T-helper 17 cell (primary cell): ENCODE measurements around the gene RNF11. TPM values are rescaled to one million over a fixed set of nuclear protein-coding genes. Genes with fewer than 3 reads are reported as not detected.

ENCODE experiments used
- ATAC-seq: fragments of 150-1000 bp; cut with Tn5 transposase; 2 replicates; pipeline ENCODE4 v1.10.0; 2021; ENCODE audit warnings: mild to moderate bottlenecking, moderate library complexity
- DNase-seq, 3 donors: peaks; one replicate each; pipeline versions ENCODE4 v3.0.0 to v3.0.0-alpha.2; 2020 to 2021
- H3K9me3 ChIP-seq: one replicate; pipeline ENCODE4 v1.7.0; 2013; ENCODE audit warnings: low read length, mild to moderate bottlenecking; ENCODE audit not compliant: control insufficient read depth, poor library complexity, severe bottlenecking
- H3K27ac Mint-ChIP-seq: one replicate; pipeline ENCODE4 v1.8.0; 2022; ENCODE audit warnings: mild to moderate bottlenecking, moderate library complexity, mixed read lengths
- H3K27me3 Mint-ChIP-seq: one replicate; pipeline ENCODE4 v1.8.0; 2022; ENCODE audit warnings: mixed read lengths
- H3K36me3 Mint-ChIP-seq: one replicate; pipeline ENCODE4 v1.8.0; 2022; ENCODE audit warnings: low read depth, mixed read lengths
- H3K4me1 Mint-ChIP-seq: one replicate; pipeline ENCODE4 v1.8.0; 2022; ENCODE audit warnings: mild to moderate bottlenecking, mixed read lengths
- H3K4me3 Mint-ChIP-seq: one replicate; pipeline ENCODE4 v1.8.0; 2022; ENCODE audit warnings: mild to moderate bottlenecking, moderate library complexity, mixed read lengths
- total RNA-seq, 4 donors: library from RNA in 2 of 4; stranded (reverse) in 2 of 4; gene quantifications; one replicate each; pipeline ENCODE4 v1.2.3 and lab custom pipeline; 2022 to 2026

The RNF11 gene
- total RNA-seq, 2 donors from 2014 or later: 69.4 to 140 TPM

DNA sequence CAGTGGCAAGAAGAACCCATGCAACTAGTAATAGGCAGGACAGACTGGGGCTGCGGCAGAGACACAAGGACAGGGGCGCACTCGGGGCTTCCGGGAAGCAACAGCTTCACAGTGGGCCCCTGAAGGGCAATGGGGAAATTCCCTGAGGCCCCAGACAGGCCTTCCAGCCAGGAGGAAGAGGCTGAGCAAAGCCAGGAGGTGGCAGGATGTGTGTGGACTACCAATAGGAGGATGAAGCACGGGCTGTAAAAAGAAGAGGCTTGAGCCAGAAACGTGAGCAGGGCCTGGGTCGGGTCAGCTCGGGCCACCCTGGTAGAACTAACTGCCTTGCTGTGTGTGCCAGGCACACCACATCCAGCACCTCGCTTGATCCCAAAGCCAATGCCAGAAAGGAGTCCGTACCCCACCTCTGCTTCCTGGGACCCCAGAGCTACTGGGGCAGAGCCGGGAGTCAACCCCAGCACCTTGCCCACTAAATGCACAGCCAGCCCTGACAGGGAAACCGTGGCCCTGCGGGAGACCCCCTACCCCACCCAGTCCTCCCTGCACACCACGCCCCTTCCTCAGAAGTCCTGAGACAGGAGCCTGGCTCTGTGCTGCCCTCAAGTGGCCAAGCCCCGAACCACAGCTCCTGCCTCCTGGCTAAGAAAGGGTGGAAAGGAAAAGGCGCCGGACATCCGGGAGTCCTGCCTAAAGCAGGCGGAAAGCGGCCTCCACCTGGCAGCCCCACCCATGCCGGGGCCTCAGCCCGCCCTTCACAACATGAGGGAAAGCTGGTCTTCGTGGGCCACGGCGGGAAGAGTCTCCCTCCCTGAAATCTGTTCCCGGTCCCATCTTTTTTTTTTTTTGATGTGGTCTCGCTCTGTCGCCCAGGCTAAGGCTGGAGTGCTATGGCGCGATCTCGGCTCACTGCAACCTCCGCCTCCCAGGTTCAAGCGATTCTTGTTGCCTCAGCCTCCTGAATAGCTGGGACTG is 60.6 kb downstream of the RNF11 start:
- DNase-seq (peak; percentile 51 to 60 (median 55)), ATAC-seq (peak; percentile 82)
- H3K9me3 ChIP-seq: no peaks in the 10 kb centered on the region
- no peaks in the 10 kb centered on the region for H3K36me3 Mint-ChIP-seq
- H3K27me3 Mint-ChIP-seq: peaks cover 7% of the 10 kb centered on the region
- H3K27ac Mint-ChIP-seq: no peak overlapping the region
- H3K4me3 Mint-ChIP-seq: peak overlapping the region; percentile 77
- peaks cover 22% of the 10 kb centered on the region for H3K4me1 Mint-ChIP-seq

DNA sequence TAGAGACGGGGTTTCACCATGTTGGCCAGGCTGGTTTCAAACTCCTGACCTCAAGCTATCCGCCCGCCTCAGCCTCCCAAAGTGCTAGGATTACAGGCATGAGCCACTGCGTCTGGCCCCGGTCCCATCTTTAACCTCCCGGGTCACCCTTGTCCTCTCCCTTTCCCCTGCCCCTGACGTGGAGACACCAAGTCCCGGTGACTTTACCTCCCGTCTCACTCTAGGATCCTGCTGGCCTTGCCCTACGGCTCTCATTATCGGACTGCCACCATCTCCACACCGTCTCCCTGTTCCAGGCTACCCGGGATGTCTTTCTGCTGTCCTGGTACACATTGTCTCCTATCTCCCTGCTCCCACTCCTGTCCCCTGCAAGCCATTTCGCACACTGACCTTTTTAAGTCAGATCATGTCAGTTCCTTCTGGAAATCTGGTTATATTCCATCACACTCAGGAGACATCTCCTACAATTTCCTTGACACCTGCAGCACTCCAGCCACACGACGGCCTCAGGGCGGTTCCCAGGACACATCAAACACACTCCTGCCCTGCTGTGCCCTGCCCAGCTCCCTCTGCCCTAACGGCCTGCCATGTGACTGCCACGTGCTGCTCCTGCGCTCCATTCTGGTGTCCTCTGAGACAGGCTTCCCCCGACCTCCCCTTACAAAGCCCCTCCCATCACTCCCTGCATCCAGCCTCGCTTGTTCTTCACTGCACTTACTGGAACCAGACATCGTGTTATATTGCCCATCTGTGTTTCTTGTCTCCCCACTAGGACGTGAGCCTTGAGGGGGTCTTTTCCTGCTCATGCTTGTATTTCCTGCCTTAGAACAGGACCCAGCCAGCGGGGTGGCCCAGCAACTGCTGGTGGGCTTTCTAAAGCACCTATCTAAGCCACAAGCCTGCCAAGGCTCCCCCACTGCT is 61.6 kb downstream of the RNF11 start:
- peak overlapping the region; percentile 77 for H3K4me3 Mint-ChIP-seq
- peak overlapping the region; percentile 79 for H3K27ac Mint-ChIP-seq
- peaks cover 22% of the 10 kb centered on the region for H3K4me1 Mint-ChIP-seq
- H3K9me3 ChIP-seq: no peaks in the 10 kb centered on the region
- H3K27me3 Mint-ChIP-seq: peaks cover 7% of the 10 kb centered on the region
- no peaks in the 10 kb centered on the region for H3K36me3 Mint-ChIP-seq
- DNase-seq: no peak
- no peak for ATAC-seq

DNA sequence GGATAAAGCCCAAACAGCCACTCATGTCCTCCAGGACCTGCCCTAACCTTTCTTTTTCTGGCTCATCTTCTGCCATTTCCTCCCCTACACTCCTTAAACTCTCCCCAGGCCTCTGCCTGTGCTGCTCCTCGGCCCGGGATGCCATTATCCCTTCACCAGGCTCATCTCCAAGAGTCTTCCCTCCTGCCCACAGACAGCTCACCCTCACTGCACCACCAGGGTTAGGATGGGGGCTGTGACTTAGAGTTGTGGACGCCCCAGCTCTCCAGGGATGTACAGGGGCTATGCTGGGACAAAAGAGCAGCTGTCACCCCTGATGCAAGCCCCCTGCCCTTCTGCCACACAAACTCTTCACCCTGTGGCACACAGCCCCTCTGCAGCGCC is 62.2 kb downstream of the RNF11 start:
- peaks cover 22% of the 10 kb centered on the region for H3K4me1 Mint-ChIP-seq
- H3K4me3 Mint-ChIP-seq: peak overlapping the region; percentile 77
- H3K27me3 Mint-ChIP-seq: peaks cover 7% of the 10 kb centered on the region
- no peaks in the 10 kb centered on the region for H3K36me3 Mint-ChIP-seq
- no peak for ATAC-seq
- peak overlapping the region; percentile 79 for H3K27ac Mint-ChIP-seq
- no peaks in the 10 kb centered on the region for H3K9me3 ChIP-seq
- no peak for DNase-seq

DNA sequence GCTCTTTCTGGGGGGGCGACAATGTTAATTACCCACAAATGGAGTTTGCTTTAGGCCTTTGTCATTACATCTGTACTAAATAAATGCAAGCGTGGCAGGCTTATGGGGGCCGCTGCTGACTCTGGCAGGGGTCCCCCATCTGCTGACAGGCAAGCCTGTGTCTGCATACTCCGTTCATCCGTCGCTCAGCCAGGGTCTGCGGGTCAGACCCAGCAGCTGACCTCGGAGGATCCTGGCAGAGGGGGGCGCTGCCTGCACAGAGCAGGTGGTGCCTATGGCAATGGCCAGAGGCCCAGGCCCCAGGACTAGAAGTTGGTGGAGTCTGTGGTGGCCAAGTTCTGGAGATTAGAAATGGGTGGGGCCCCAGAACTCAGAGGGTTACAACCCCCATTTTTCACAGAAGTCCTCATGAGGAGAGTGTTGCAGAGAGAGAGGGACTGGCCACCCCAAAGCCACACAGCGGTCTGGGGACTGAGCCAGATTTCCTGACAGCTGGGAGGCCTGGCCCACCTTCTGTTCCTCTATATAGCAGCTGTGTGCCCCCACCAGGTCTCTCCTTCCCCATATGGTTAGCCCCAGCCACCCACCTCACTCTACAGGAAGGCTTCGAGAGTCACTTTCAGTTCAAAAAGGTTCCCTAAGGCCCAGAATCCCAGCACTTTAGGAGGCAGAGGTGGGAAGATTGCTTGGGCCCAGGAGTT is 63.3 kb downstream of the RNF11 start:
- Mint-ChIP-seq H3K36me3 (no peaks in the 10 kb centered on the region), H3K27ac (no peak overlapping the region), H3K4me1 (peaks cover 22% of the 10 kb centered on the region), H3K4me3 (no peak overlapping the region), H3K27me3 (peaks cover 7% of the 10 kb centered on the region)
- DNase-seq (no peak), ATAC-seq (no peak)
- H3K9me3 ChIP-seq: no peaks in the 10 kb centered on the region

DNA sequence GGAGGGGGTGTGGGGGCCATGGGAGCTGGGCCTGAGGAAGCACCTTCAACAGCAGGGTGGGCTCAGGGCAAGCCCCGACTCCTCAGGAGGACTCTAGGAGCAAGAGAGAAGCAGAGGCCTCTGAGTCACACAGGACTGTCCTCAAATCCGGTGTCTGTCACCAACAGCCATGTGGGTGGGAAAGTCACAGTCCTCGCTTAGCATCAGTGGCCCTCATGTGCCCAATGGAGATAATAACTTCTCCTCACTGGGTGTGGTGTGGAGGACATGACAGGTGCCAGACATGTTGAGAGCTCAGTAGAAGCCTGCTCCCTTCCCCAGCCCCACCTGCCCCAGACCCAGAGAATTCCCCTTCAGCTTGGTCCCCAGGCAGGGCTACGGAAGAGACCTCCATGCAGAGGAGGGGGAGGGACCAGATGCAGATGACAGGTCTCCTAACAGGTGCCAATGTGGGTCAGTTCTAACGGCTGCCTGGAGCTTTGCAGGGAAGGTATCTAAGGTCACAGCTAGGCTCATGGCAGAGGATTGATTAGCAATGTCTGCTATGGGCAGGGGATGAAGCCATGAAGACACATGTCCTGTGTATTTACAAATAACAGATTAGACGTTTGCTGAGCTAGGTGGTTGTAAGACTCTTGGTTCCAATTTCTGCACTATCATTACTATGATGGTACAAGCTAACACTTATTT is 64.1 kb downstream of the RNF11 start:
- no peaks in the 10 kb centered on the region for H3K9me3 ChIP-seq

DNA sequence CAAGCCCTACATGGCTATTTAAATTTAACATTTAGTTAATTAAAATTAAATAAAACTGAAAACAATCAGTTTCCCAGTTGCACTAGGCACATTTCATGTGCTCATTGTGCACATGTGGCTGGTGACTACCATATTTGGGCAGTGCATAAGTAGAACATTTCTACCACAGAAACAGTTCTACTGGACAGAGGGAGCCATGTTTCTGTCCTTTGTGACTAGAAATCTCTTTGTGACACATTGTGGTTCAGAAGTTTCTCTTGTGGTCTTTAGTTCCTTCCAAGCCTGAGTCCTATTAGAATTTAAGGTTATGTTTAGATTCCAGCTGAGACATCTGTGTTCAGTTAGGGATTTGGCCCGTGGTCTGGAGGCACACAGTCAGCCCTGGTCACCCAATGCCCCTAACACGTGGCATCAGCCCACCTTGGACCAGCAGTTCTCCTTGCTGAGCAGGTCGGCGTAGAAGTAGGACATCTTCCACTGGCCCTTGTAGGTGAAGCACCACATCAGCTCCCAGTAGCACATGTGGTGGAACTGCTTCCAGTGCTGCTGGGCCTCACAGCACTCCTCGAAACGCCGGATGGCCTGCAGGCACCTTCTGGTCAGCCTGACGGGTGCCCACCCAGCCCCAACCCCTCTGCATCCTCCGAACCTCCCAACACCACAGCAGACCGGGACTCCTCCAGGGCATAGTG is 65.2 kb downstream of the RNF11 start:
- ATAC-seq: no peak
- H3K9me3 ChIP-seq: no peaks in the 10 kb centered on the region
- no peak overlapping the region for H3K4me3 Mint-ChIP-seq
- H3K27me3 Mint-ChIP-seq: peaks cover 7% of the 10 kb centered on the region
- H3K27ac Mint-ChIP-seq: no peak overlapping the region
- DNase-seq: no peak
- H3K4me1 Mint-ChIP-seq: peaks cover 17% of the 10 kb centered on the region
- no peaks in the 10 kb centered on the region for H3K36me3 Mint-ChIP-seq

More for the DNA sequence above, 64.1 kb downstream of the RNF11 start:
- Mint-ChIP-seq H3K4me3 (no peak overlapping the region), H3K4me1 (peaks cover 18% of the 10 kb centered on the region), H3K27ac (no peak overlapping the region), H3K36me3 (no peaks in the 10 kb centered on the region), H3K27me3 (peaks cover 7% of the 10 kb centered on the region)
- DNase-seq (no peak), ATAC-seq (no peak)

DNA sequence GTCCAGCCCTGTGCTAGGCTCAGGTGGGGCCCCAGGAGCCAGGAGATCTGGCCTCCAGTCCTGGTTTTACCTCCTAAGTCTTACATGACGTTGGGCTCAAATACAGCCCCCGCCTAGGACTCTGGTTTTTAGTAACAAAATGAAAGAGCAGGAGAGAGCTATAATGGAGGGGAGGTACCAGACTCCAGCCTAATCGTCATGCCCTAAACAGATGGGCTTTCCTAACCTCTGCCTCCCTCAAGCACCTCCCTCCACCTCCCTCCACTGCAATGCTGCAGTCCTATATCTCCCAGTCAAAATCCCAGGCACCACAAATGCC is 65.7 kb downstream of the RNF11 start:
- H3K9me3 ChIP-seq: no peaks in the 10 kb centered on the region
- DNase-seq (no peak), ATAC-seq (no peak)
- Mint-ChIP-seq H3K4me3 (no peak overlapping the region), H3K27ac (no peak overlapping the region), H3K4me1 (peaks cover 12% of the 10 kb centered on the region), H3K27me3 (peaks cover 7% of the 10 kb centered on the region), H3K36me3 (no peaks in the 10 kb centered on the region)

DNA sequence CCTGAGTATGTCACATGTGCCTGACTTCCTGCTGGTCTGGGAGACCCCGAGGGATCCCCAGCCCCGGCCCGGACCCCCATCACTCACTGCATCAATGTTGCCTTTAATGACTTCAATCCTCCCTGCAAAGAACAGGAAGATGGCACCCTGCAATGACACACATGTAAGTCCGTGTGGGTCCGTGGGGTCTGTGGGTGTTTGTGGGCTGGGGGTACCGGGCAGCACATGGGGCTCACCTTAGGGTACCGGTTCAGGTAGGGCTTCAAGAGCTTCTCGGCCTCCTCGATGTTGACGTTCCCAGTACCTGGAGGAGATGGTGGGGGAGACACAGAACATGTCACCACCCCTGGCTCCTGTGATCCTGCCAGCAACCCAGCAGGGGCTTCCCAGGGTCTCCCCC is 66.2 kb downstream of the RNF11 start:
- no peak overlapping the region for H3K27ac Mint-ChIP-seq
- H3K4me3 Mint-ChIP-seq: no peak overlapping the region
- peaks cover 8% of the 10 kb centered on the region for H3K4me1 Mint-ChIP-seq
- H3K36me3 Mint-ChIP-seq: no peaks in the 10 kb centered on the region
- DNase-seq (no peak), ATAC-seq (no peak)
- H3K27me3 Mint-ChIP-seq: peaks cover 7% of the 10 kb centered on the region
- H3K9me3 ChIP-seq: no peaks in the 10 kb centered on the region

DNA sequence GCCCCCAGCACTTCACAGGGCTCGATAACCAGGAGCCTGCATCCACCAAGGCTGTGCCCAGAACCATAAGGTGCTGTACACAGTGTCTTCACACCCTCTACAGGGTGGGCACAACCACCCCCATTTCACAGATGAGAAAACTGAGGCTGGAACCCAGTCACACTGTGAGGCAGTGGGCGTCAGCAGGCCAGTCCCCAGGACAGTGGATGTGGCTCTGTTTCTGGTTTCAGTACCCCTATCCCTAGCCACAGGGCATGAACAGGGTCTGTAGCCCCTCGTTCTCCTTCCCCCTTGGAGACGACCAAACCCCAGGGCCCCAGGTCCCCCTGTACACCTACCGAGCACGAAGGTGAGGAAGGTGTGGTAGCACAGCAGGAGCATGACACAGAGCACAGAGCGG is 66.7 kb downstream of the RNF11 start:
- ATAC-seq (no peak), DNase-seq (no peak)
- no peaks in the 10 kb centered on the region for H3K9me3 ChIP-seq
- no peak overlapping the region for H3K4me3 Mint-ChIP-seq
- no peaks in the 10 kb centered on the region for H3K36me3 Mint-ChIP-seq
- peaks cover 7% of the 10 kb centered on the region for H3K27me3 Mint-ChIP-seq
- no peak overlapping the region for H3K27ac Mint-ChIP-seq
- peaks cover 6% of the 10 kb centered on the region for H3K4me1 Mint-ChIP-seq

DNA sequence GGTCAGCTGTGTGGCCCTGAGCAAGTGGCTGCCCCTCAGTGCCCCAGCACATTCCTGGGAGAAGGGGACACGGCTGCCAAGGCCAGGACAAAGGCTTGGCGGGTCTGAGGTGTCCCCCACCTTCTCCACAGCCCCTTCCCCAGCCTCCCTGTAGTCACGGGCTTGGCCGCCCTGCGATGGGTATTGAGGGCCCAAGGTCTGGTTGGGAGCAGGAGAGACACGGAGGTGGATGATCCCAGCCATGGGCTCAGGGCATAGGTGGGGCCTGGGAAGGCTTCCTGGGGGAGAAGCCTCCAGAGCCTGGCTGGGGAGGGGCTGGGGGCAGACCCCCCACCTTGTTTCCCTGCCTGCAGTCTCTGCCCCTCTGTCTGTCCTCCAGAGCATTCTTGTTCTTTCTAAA is 67.2 kb downstream of the RNF11 start:
- no peak for DNase-seq
- no peaks in the 10 kb centered on the region for H3K9me3 ChIP-seq
- ATAC-seq: no peak
- peak overlapping the region; percentile 49 for H3K27ac Mint-ChIP-seq
- no peak overlapping the region for H3K4me3 Mint-ChIP-seq
- peaks cover 5% of the 10 kb centered on the region for H3K27me3 Mint-ChIP-seq
- H3K36me3 Mint-ChIP-seq: no peaks in the 10 kb centered on the region
- H3K4me1 Mint-ChIP-seq: peaks cover under 1% of the 10 kb centered on the region

DNA sequence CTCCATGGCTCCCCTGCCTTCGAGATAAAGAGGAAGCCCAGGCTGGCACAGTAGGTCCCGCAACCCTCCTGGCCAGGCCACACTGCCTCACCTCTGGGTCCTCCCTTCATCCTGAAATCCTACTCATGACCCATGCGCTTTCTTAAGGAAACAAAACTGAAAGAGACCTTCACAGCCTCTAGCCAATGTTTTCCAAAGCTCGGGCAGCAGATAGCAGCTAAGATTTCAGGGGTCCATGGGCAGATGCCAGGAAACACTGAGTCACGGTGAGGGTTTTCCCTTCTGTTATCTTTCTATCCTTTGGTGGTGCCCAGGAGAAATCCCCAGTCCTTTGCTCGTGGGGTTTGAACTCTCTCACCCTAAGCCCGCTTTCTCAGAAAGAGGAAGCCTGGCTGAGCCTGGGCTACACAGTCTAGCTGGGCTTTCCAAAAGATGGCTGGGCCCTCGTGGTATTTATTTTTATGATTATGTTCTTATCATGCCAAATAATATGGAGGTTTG is 67.7 kb downstream of the RNF11 start:
- H3K36me3 Mint-ChIP-seq: no peaks in the 10 kb centered on the region
- H3K4me3 Mint-ChIP-seq: no peak overlapping the region
- no peaks in the 10 kb centered on the region for H3K27me3 Mint-ChIP-seq
- no peak for DNase-seq
- H3K4me1 Mint-ChIP-seq: no peaks in the 10 kb centered on the region
- peak overlapping the region; percentile 49 for H3K27ac Mint-ChIP-seq
- no peak for ATAC-seq
- H3K9me3 ChIP-seq: no peaks in the 10 kb centered on the region

DNA sequence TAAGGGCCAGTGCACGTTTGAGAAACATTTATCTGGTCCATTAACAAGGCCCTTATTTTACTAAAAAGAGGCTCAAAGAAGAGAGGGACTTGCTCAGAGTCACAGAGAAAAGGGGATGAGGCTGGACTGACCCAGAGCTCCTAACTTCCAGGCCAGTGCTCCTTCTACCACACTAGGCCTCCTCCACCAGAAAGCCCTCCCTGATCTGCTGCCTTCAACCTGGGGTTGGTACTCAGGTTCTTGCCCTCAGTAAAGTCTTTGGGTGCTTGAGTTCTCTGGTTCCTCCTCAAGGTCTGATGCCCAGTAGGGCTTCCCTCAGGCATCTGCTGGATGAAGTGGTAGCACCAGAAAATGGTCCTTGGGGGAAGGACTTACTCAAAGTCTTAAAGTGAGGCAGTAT is 68.3 kb downstream of the RNF11 start:
- Mint-ChIP-seq H3K27ac (no peak overlapping the region), H3K4me3 (no peak overlapping the region), H3K4me1 (no peaks in the 10 kb centered on the region), H3K27me3 (no peaks in the 10 kb centered on the region), H3K36me3 (no peaks in the 10 kb centered on the region)
- DNase-seq (no peak), ATAC-seq (no peak)
- no peaks in the 10 kb centered on the region for H3K9me3 ChIP-seq
